Measurements from ENCODE around the gene CIAPIN1.
"Not testable (repeated sequence)": the region's sequence is repeated elsewhere in the genome, so short reads cannot be mapped to it uniquely, and the experiment has no call there.

Gene CIAPIN1

GRCh38 chr16:57439947-57440346 is 7.2 kb downstream of the CIAPIN1 start:
- not testable (repeated sequence) for DNase-seq

- no peak for DNase-seq
Measured at GRCh38 chr16:57435838-57436237, 11.3 kb downstream of the CIAPIN1 start.

GRCh38 chr16:57434003-57434402 is 13.2 kb downstream of the CIAPIN1 start:
- no peak for DNase-seq

- DNase-seq, result no peak
Measured at GRCh38 chr16:57432989-57433388, 14.2 kb downstream of the CIAPIN1 start.

GRCh38 chr16:57432505-57432904 is 14.7 kb downstream of the CIAPIN1 start:
- no peak for DNase-seq

GRCh38 chr16:57430955-57431354 is 16.2 kb downstream of the CIAPIN1 start:
- DNase-seq, result no peak

- DNase-seq, result no peak
Measured at GRCh38 chr16:57427824-57428223, 19.4 kb downstream of the CIAPIN1 start.

GRCh38 chr16:57427307-57427706 is 19.9 kb downstream of the CIAPIN1 start:
- no peak for DNase-seq

GRCh38 chr16:57426356-57426755 is 20.8 kb downstream of the CIAPIN1 start:
- DNase-seq, result no peak

- no peak for DNase-seq
Measured at GRCh38 chr16:57424583-57424982, 22.6 kb downstream of the CIAPIN1 start.

- no peak for DNase-seq
Measured at GRCh38 chr16:57423152-57423551, 24.0 kb downstream of the CIAPIN1 start.

- no peak for DNase-seq
Measured at GRCh38 chr16:57422026-57422944, 24.9 kb downstream of the CIAPIN1 start.

GRCh38 chr16:57419506-57419905 is 27.7 kb downstream of the CIAPIN1 start:
- DNase-seq, result no peak

GRCh38 chr16:57416084-57416483 is 31.1 kb downstream of the CIAPIN1 start:
- peak; percentile 59 for DNase-seq

- no peak for DNase-seq
Measured at GRCh38 chr16:57413733-57414132, 33.5 kb downstream of the CIAPIN1 start.

GRCh38 chr16:57413301-57413730 is 33.9 kb downstream of the CIAPIN1 start:
- DNase-seq, result no peak

GRCh38 chr16:57412584-57412983 is 34.6 kb downstream of the CIAPIN1 start:
- DNase-seq, result no peak

GRCh38 chr16:57411362-57411976 is 35.7 kb downstream of the CIAPIN1 start:
- DNase-seq, result no peak

- no peak for DNase-seq
Measured at GRCh38 chr16:57409870-57410587, 37.2 kb downstream of the CIAPIN1 start.

GRCh38 chr16:57409065-57409464 is 38.1 kb downstream of the CIAPIN1 start:
- DNase-seq, result no peak

- DNase-seq, result no peak
Measured at GRCh38 chr16:57407521-57408353, 39.4 kb downstream of the CIAPIN1 start.

GRCh38 chr16:57406881-57407280 is 40.3 kb downstream of the CIAPIN1 start:
- DNase-seq, result no peak

GRCh38 chr16:57405097-57405496 is 42.1 kb downstream of the CIAPIN1 start:
- no peak for DNase-seq

Data from activated CD8-positive, alpha-beta memory T cell treated with anti-CD3 and anti-CD28 coated beads for 24 hours (primary cell).